Large intestine (tissue), 3 donors: ENCODE measurements around the gene CSRP1. TPM values are rescaled to one million over a fixed set of nuclear protein-coding genes. Genes with fewer than 3 reads are reported as not detected.

Experiments used
- DNase-seq, 2 donors: peaks; one replicate each; pipeline versions ENCODE4 v3.0.0 to v3.0.0-alpha.2; 2013
- H3K27ac ChIP-seq: one replicate; pipeline ENCODE4 v1.5.1; 2013; ENCODE audit warnings: low read length
- H3K27me3 ChIP-seq: 2 replicates; pipeline ENCODE4 v1.6.1; 2013; ENCODE audit warnings: low read length; ENCODE audit not compliant: control insufficient read depth, insufficient read depth
- H3K36me3 ChIP-seq: 2 replicates; pipeline ENCODE4 v1.6.1; 2013; ENCODE audit warnings: low read length; ENCODE audit not compliant: control insufficient read depth, insufficient read depth
- H3K4me1 ChIP-seq: one replicate; pipeline ENCODE4 v1.6.1; 2013; ENCODE audit warnings: low read length; ENCODE audit not compliant: control insufficient read depth, insufficient read depth
- H3K4me3 ChIP-seq: one replicate; pipeline ENCODE4 v1.5.1; 2013; ENCODE audit warnings: low read length
- H3K9me3 ChIP-seq: one replicate; pipeline ENCODE4 v1.6.1; 2013; ENCODE audit warnings: mild to moderate bottlenecking, low read depth, low read length, moderate library complexity; ENCODE audit not compliant: control insufficient read depth
- WGBS: methylation state at CpG from one replicate; pipeline ENCODE4 v1.1.5; 2013; ENCODE audit warnings: low lambda C conversion rate; ENCODE audit not compliant: insufficient coverage; 5-methylcytosine and 5-hydroxymethylcytosine counted together
- polyA plus RNA-seq: library from polyadenylated mRNA; unstranded; fragments of 120-200 nt; gene quantifications from one replicate; pipeline ENCODE4 v1.2.1, GENCODE V29; 2013

Gene CSRP1
- polyA plus RNA-seq, 1 donor, result 187 TPM

- Histone ChIP-seq H3K4me3 (peak overlapping the region; percentile 52), H3K4me1 (peaks cover 10% of the 10 kb centered on the region), H3K36me3 (no peaks in the 10 kb centered on the region), H3K9me3 (peaks cover 6% of the 10 kb centered on the region), H3K27ac (peak overlapping the region; percentile 12), H3K27me3 (peaks cover 63% of the 10 kb centered on the region)
- DNase-seq, result no peak
- no CpG with 5 or more reads among the region's 6 CpGs for WGBS
Measured at GRCh38 chr1:201537891-201538611, 31.1 kb upstream of the CSRP1 start.

- Histone ChIP-seq H3K27ac (no peak overlapping the region), H3K36me3 (no peaks in the 10 kb centered on the region), H3K9me3 (peaks cover 6% of the 10 kb centered on the region), H3K4me3 (no peak overlapping the region), H3K27me3 (peaks cover 63% of the 10 kb centered on the region), H3K4me1 (peaks cover 10% of the 10 kb centered on the region)
- WGBS, result 100% methylated on average over 1 of the region's 4 CpGs
- DNase-seq, result no peak
Measured at GRCh38 chr1:201537467-201537866, 30.5 kb upstream of the CSRP1 start.

- Histone ChIP-seq H3K27ac (no peak overlapping the region), H3K27me3 (peaks cover 62% of the 10 kb centered on the region), H3K4me1 (peaks cover 10% of the 10 kb centered on the region), H3K4me3 (no peak overlapping the region), H3K9me3 (peaks cover 6% of the 10 kb centered on the region), H3K36me3 (no peaks in the 10 kb centered on the region)
- 100% methylated on average over 1 of the region's 2 CpGs for WGBS
- DNase-seq, result no peak
Measured at GRCh38 chr1:201537028-201537427, 30.1 kb upstream of the CSRP1 start.

- Histone ChIP-seq H3K36me3 (no peaks in the 10 kb centered on the region), H3K4me3 (no peak overlapping the region), H3K27ac (no peak overlapping the region), H3K27me3 (peaks cover 60% of the 10 kb centered on the region), H3K4me1 (peaks cover 10% of the 10 kb centered on the region), H3K9me3 (peaks cover 6% of the 10 kb centered on the region)
- 71% methylated on average over 1 of the region's 4 CpGs for WGBS
- no peak for DNase-seq
Measured at GRCh38 chr1:201536558-201536957, 29.6 kb upstream of the CSRP1 start.

GRCh38 chr1:201535919-201536245 is 29.0 kb upstream of the CSRP1 start:
- peaks cover 10% of the 10 kb centered on the region for H3K4me1 ChIP-seq
- H3K9me3 ChIP-seq, result peaks cover 6% of the 10 kb centered on the region
- H3K27me3 ChIP-seq, result peaks cover 54% of the 10 kb centered on the region
- no peak overlapping the region for H3K4me3 ChIP-seq
- no peak overlapping the region for H3K27ac ChIP-seq
- H3K36me3 ChIP-seq, result no peaks in the 10 kb centered on the region
- no CpG with 5 or more reads among the region's 6 CpGs for WGBS
- DNase-seq, result no peak

GRCh38 chr1:201535046-201535918 is 28.4 kb upstream of the CSRP1 start:
- Histone ChIP-seq H3K4me3 (no peak overlapping the region), H3K27ac (no peak overlapping the region), H3K9me3 (peaks cover 6% of the 10 kb centered on the region), H3K36me3 (no peaks in the 10 kb centered on the region), H3K4me1 (peaks cover 12% of the 10 kb centered on the region), H3K27me3 (peaks cover 48% of the 10 kb centered on the region)
- DNase-seq, result no peak
- no CpG with 5 or more reads among the region's 6 CpGs for WGBS

- peaks cover 35% of the 10 kb centered on the region for H3K27me3 ChIP-seq
- H3K4me1 ChIP-seq, result peaks cover 12% of the 10 kb centered on the region
- no peak for DNase-seq
- peaks cover 4% of the 10 kb centered on the region for H3K9me3 ChIP-seq
- H3K27ac ChIP-seq, result no peak overlapping the region
- H3K4me3 ChIP-seq, result no peak overlapping the region
- no peaks in the 10 kb centered on the region for H3K36me3 ChIP-seq
- WGBS, result no CpG with 5 or more reads among the region's 4 CpGs
Measured at GRCh38 chr1:201533836-201534235, 26.9 kb upstream of the CSRP1 start.

GRCh38 chr1:201531551-201532425 is 24.9 kb upstream of the CSRP1 start:
- Histone ChIP-seq H3K4me1 (peaks cover 12% of the 10 kb centered on the region), H3K4me3 (no peak overlapping the region), H3K9me3 (no peaks in the 10 kb centered on the region), H3K36me3 (no peaks in the 10 kb centered on the region), H3K27ac (no peak overlapping the region), H3K27me3 (peaks cover 14% of the 10 kb centered on the region)
- DNase-seq, result no peak
- no CpG with 5 or more reads among the region's 9 CpGs for WGBS

- peaks cover 6% of the 10 kb centered on the region for H3K27me3 ChIP-seq
- DNase-seq, result peak; percentile 69 to 73
- peaks cover 12% of the 10 kb centered on the region for H3K4me1 ChIP-seq
- no peaks in the 10 kb centered on the region for H3K36me3 ChIP-seq
- H3K27ac ChIP-seq, result no peak overlapping the region
- WGBS, result no CpG with 5 or more reads among the region's 26 CpGs
- no peaks in the 10 kb centered on the region for H3K9me3 ChIP-seq
- H3K4me3 ChIP-seq, result no peak overlapping the region
Measured at GRCh38 chr1:201530741-201531531, 24.0 kb upstream of the CSRP1 start.
